Peyer's patch (tissue), 4 donors: ENCODE results near the gene ABHD12B. TPM values are rescaled to one million over a fixed set of nuclear protein-coding genes. Genes with fewer than 3 reads are reported as not detected.
"Not testable (repeated sequence)": the region's sequence is repeated elsewhere in the genome, so short reads cannot be mapped to it uniquely, and the experiment has no call there.

ENCODE experiments used
- DNase-seq, 3 donors: peaks; one replicate each; pipeline ENCODE4 v3.0.0-alpha.2; 2017 to 2019
- H3K27ac ChIP-seq, 4 donors: fragments of 200-600 bp; sonication (generic); one replicate each; pipeline ENCODE4 v1.5.1; 2016 to 2019
- H3K27me3 ChIP-seq, 2 donors: fragments of 200-600 bp; sonication (generic); one replicate each; pipeline ENCODE4 v1.5.1; 2019
- H3K36me3 ChIP-seq, 3 donors: fragments of 200-600 bp; sonication (generic); one replicate each; pipeline ENCODE4 v1.5.1; 2016 to 2019
- H3K4me1 ChIP-seq, 4 donors: fragments of 200-600 bp; sonication (generic); one replicate each; pipeline ENCODE4 v1.5.1; 2016 to 2019
- H3K4me3 ChIP-seq, 4 donors: fragments of 200-600 bp; sonication (generic); 1 replicate in 3 of 4; 2 replicates in 1 of 4; pipeline ENCODE4 v1.5.1; 2016 to 2019; ENCODE audit warnings: mild to moderate bottlenecking in 1 of 4
- H3K9me3 ChIP-seq, 4 donors: fragments of 200-600 bp; sonication (generic); one replicate each; pipeline ENCODE4 v1.5.1; 2016 to 2019; ENCODE audit warnings: mild to moderate bottlenecking in 1 of 4
- CTCF ChIP-seq, 6 experiments: fragments of 450-650 bp in 4 of 6; fragments of 200-600 bp in 2 of 6; sonication (generic) in 1 of 6; IDR thresholded peaks; one replicate each; pipeline ENCODE4 v1.5.1; 2017 to 2019; ENCODE audit warnings: antibody characterized with exemption in 6 of 6, mild to moderate bottlenecking in 3 of 6, moderate library complexity in 1 of 6
- POLR2A ChIP-seq, 2 donors: fragments of 450-650 bp; IDR thresholded peaks; one replicate each; pipeline ENCODE4 v1.5.1; 2017; ENCODE audit warnings: antibody characterized with exemption in 2 of 2, mild to moderate bottlenecking in 2 of 2, moderate library complexity in 2 of 2
- total RNA-seq, 4 donors: library from RNA; depleted of rRNA; stranded (reverse); fragments of >200 nt; gene quantifications; one replicate each; pipeline ENCODE4 v1.1.0, GENCODE V29; 2016

The ABHD12B gene
- total RNA-seq, 4 donors from 2014 or later: not detected

- Histone ChIP-seq H3K4me3 (no peak overlapping the region), H3K27me3 (no peaks in the 10 kb centered on the region), H3K4me1 (peaks cover 0 to 13% (median 4%) of the 10 kb centered on the region in 4 donors), H3K9me3 (no peaks in the 10 kb centered on the region), H3K36me3 (no peaks in the 10 kb centered on the region), H3K27ac (no peak overlapping the region)
- DNase-seq: no peak
- TF ChIP-seq POLR2A (IDR thresholded peaks at IDR 0.05) (no peak), CTCF (IDR thresholded peaks at IDR 0.05) (no peak)
Measured at GRCh38 chr14:50941151-50941550, 69.3 kb downstream of the ABHD12B start.

- not testable (repeated sequence) for H3K9me3 ChIP-seq, H3K27me3 ChIP-seq, DNase-seq, H3K27ac ChIP-seq, H3K4me3 ChIP-seq, H3K36me3 ChIP-seq
- H3K4me1 ChIP-seq: peaks cover 0 to 13% (median 4%) of the 10 kb centered on the region in 4 donors
Measured at GRCh38 chr14:50941638-50942037, 69.8 kb downstream of the ABHD12B start.

GRCh38 chr14:50943261-50943942, 71.5 kb downstream of the ABHD12B start:
- H3K27me3 ChIP-seq: no peaks in the 10 kb centered on the region
- H3K27ac ChIP-seq: peak overlapping the region; percentile 47 to 73 (median 64)
- peak overlapping the region; percentile 54 to 67 (median 66) for H3K4me3 ChIP-seq
- TF ChIP-seq CTCF (IDR thresholded peaks at IDR 0.05) (no peak), POLR2A (IDR thresholded peaks at IDR 0.05) (no peak)
- no peaks in the 10 kb centered on the region for H3K36me3 ChIP-seq
- H3K9me3 ChIP-seq: no peaks in the 10 kb centered on the region
- H3K4me1 ChIP-seq: peaks cover 0 to 13% (median 4%) of the 10 kb centered on the region in 4 donors
- DNase-seq: peak; percentile 18 to 59 (median 53)

GRCh38 chr14:50943943-50944646, 72.2 kb downstream of the ABHD12B start, which contains the start of gene PYGL:
TSS of gene PYGL (minus strand) at chr14:50944483. CDS start at chr14:50944403, 80 bp downstream.
- Histone ChIP-seq H3K9me3 (no peaks in the 10 kb centered on the region), H3K27ac (peak within 1 kb of the TSS; percentile 47 to 73 (median 64)), H3K27me3 (no peaks in the 10 kb centered on the region), H3K4me3 (peak within 1 kb of the TSS; percentile 54 to 67 (median 66)), H3K36me3 (no peaks in the 10 kb centered on the region), H3K4me1 (peaks cover 0 to 13% (median 4%) of the 10 kb centered on the region in 4 donors)
- TF ChIP-seq CTCF (IDR thresholded peaks at IDR 0.05) (no peak), POLR2A (IDR thresholded peaks at IDR 0.05) (no peak)
- peak; percentile 20 to 71 (median 67) for DNase-seq

GRCh38 chr14:50944647-50945413, 73.0 kb downstream of the ABHD12B start:
- TF ChIP-seq CTCF (IDR thresholded peaks at IDR 0.05): no peak
- no peak for TF ChIP-seq POLR2A (IDR thresholded peaks at IDR 0.05)
- peaks cover 0 to 13% (median 4%) of the 10 kb centered on the region in 4 donors for H3K4me1 ChIP-seq
- no peaks in the 10 kb centered on the region for H3K27me3 ChIP-seq
- DNase-seq: peak; percentile 18 to 56 (median 55)
- H3K4me3 ChIP-seq: peak overlapping the region; percentile 54 to 67 (median 66)
- H3K36me3 ChIP-seq: no peaks in the 10 kb centered on the region
- H3K27ac ChIP-seq: peak overlapping the region; percentile 47 to 73 (median 64)
- no peaks in the 10 kb centered on the region for H3K9me3 ChIP-seq
